Progenitor cell of endocrine pancreas (in vitro differentiated cells): ENCODE results near the gene SLC17A8. TPM values are rescaled to one million over a fixed set of nuclear protein-coding genes. Genes with fewer than 3 reads are reported as not detected.

Experiments
- DNase-seq: peaks from one replicate; pipeline ENCODE4 v3.0.0; 2021; ENCODE audit warnings: low spot score; ENCODE audit not compliant: unreplicated experiment
- H3K27ac Mint-ChIP-seq: 2 replicates; pipeline ENCODE4 v1.8.0; 2021; ENCODE audit warnings: mild to moderate bottlenecking, moderate library complexity, mixed read lengths
- H3K27me3 Mint-ChIP-seq: 2 replicates; pipeline ENCODE4 v1.8.0; 2021; ENCODE audit warnings: mixed read lengths
- H3K36me3 Mint-ChIP-seq: 2 replicates; pipeline ENCODE4 v1.8.0; 2022; ENCODE audit warnings: mixed read lengths; ENCODE audit not compliant: insufficient read depth
- H3K4me1 Mint-ChIP-seq: 2 replicates; pipeline ENCODE4 v1.8.0; 2021; ENCODE audit warnings: low read depth, mixed read lengths
- H3K4me3 Mint-ChIP-seq: 2 replicates; pipeline ENCODE4 v1.8.0; 2021; ENCODE audit warnings: low read depth, mild to moderate bottlenecking, moderate library complexity, mixed read lengths
- H3K9me3 Mint-ChIP-seq: 2 replicates; pipeline ENCODE4 v1.8.0; 2021; ENCODE audit warnings: low read depth, mixed read lengths
- CTCF ChIP-seq: fragments of 200-600 bp; sonication (generic); IDR thresholded peaks from one replicate; pipeline ENCODE4 v1.5.0; 2021; ENCODE audit warnings: antibody characterized with exemption, mild to moderate bottlenecking; ENCODE audit not compliant: unreplicated experiment
- total RNA-seq: library from RNA; stranded (reverse); gene quantifications from 2 replicates; pipeline ENCODE4 v1.2.1, GENCODE V29; 2021

SLC17A8 gene
- total RNA-seq, 1 donor from 2014 or later, result 1.5 TPM

GRCh38 chr12:100368066-100368465 lies 11.2 kb downstream of the SLC17A8 start:
- Mint-ChIP-seq H3K27me3 (peaks cover 4% of the 10 kb centered on the region), H3K27ac (no peak overlapping the region), H3K4me1 (peaks cover 3% of the 10 kb centered on the region), H3K4me3 (no peak overlapping the region), H3K36me3 (no peaks in the 10 kb centered on the region), H3K9me3 (peaks cover 4% of the 10 kb centered on the region)
- TF ChIP-seq CTCF, result no peak
- no peak for DNase-seq

- H3K27me3 Mint-ChIP-seq, result peaks cover 4% of the 10 kb centered on the region
- peaks cover 3% of the 10 kb centered on the region for H3K4me1 Mint-ChIP-seq
- no peak overlapping the region for H3K27ac Mint-ChIP-seq
- DNase-seq, result no peak
- H3K9me3 Mint-ChIP-seq, result peaks cover 4% of the 10 kb centered on the region
- no peak overlapping the region for H3K4me3 Mint-ChIP-seq
- no peaks in the 10 kb centered on the region for H3K36me3 Mint-ChIP-seq
- no peak for TF ChIP-seq CTCF
These were observed 14.3 kb downstream of the SLC17A8 start for GRCh38 chr12:100371146-100371545.

GRCh38 chr12:100372853-100373640 lies 16.2 kb downstream of the SLC17A8 start:
- H3K9me3 Mint-ChIP-seq, result peaks cover 4% of the 10 kb centered on the region
- H3K27ac Mint-ChIP-seq, result no peak overlapping the region
- no peak for TF ChIP-seq CTCF
- no peak overlapping the region for H3K4me3 Mint-ChIP-seq
- no peak for DNase-seq
- H3K4me1 Mint-ChIP-seq, result peaks cover 3% of the 10 kb centered on the region
- peaks cover 4% of the 10 kb centered on the region for H3K27me3 Mint-ChIP-seq
- H3K36me3 Mint-ChIP-seq, result no peaks in the 10 kb centered on the region

- Mint-ChIP-seq H3K27me3 (peaks cover 4% of the 10 kb centered on the region), H3K4me1 (peaks cover 4% of the 10 kb centered on the region), H3K27ac (no peak overlapping the region), H3K4me3 (no peak overlapping the region), H3K9me3 (no peaks in the 10 kb centered on the region), H3K36me3 (no peaks in the 10 kb centered on the region)
- no peak for DNase-seq
- TF ChIP-seq CTCF, result no peak
These were observed 18.3 kb downstream of the SLC17A8 start for GRCh38 chr12:100375038-100375735.

GRCh38 chr12:100376161-100376560 lies 19.3 kb downstream of the SLC17A8 start:
- Mint-ChIP-seq H3K4me3 (no peak overlapping the region), H3K9me3 (no peaks in the 10 kb centered on the region), H3K27me3 (peaks cover 4% of the 10 kb centered on the region), H3K4me1 (peaks cover 2% of the 10 kb centered on the region), H3K27ac (no peak overlapping the region), H3K36me3 (no peaks in the 10 kb centered on the region)
- no peak for DNase-seq
- no peak for TF ChIP-seq CTCF
